K562 (cell line): ENCODE measurements around the gene RAD51D. TPM values are rescaled to one million over a fixed set of nuclear protein-coding genes. Genes with fewer than 3 reads are reported as not detected.
A peak's percentile ranks its signal among the peaks of the same experiment; 100 is the strongest.

Source experiments
- ATAC-seq: fragments of 200-7000 bp; cut with Tn5 transposase; 3 replicates; pipeline ENCODE4 v1.9.1; 2020; ENCODE audit warnings: moderate library complexity
- BruUV-seq: library from RNA; stranded (reverse); fragments of 400-500 nt; replicated peaks from 2 replicates; lab custom pipeline; 2021; lab: Mats Ljungman, UMichigan
- CTCF ChIA-PET: fragments of 300-600 bp; formaldehyde crosslinking; extraction: SDS; loops from one replicate; lab custom pipeline; 2021; ENCODE audit warnings: low intra/inter-chr PET ratio; lab: Yijun Ruan, JAX
- POLR2A ChIA-PET: fragments of 300-600, 350-650 bp; sonication (Branson Sonifier 250); formaldehyde crosslinking; extraction: SDS; loops from one replicate; lab custom pipeline; 2021; ENCODE audit warnings: antibody characterized with exemption, inconsistent platforms; lab: Yijun Ruan, JAX
- DNase-seq, 4 experiments: peaks; one replicate each; pipeline versions ENCODE4 v3.0.0 to v3.0.0-alpha.2; 2011 to 2018; ENCODE audit warnings: low spot score in 3 of 4, mixed read lengths in 3 of 4; ENCODE audit errors: extremely low read depth in 1 of 4
- FAIRE-seq: peaks from 2 replicates; lab custom pipeline; 2011; peaks lifted over from hg19 to GRCh38; lab: Jason Lieb, UNC
- H2AFZ ChIP-seq: 2 replicates; pipeline ENCODE4 v1.6.0; 2011; ENCODE audit warnings: low read depth, low read length, control low read depth, inconsistent platforms
- H3K27ac ChIP-seq: fragments of 200-600 bp; 3 replicates; pipeline ENCODE4 v1.8.0; 2011; ENCODE audit warnings: low read depth, mild to moderate bottlenecking, control low read depth, inconsistent platforms, low read length, moderate library complexity, mixed read lengths; ENCODE audit errors: extremely low read depth
- H3K27me3 ChIP-seq, 2 experiments: fragments of 300-600 bp in 1 of 2; 2 replicates in 1 of 2; 3 replicates in 1 of 2; pipeline versions ENCODE4 v1.6.0 to v1.8.0; 2011; ENCODE audit warnings: inconsistent platforms in 2 of 2, low read length in 2 of 2, mild to moderate bottlenecking in 1 of 2, mixed read lengths in 1 of 2, moderate library complexity in 1 of 2; ENCODE audit not compliant: control insufficient read depth in 2 of 2, insufficient read depth in 2 of 2
- H3K36me3 ChIP-seq: fragments of 300-600 bp; 3 replicates; pipeline ENCODE4 v1.8.0; 2011; ENCODE audit warnings: mild to moderate bottlenecking, low read length, inconsistent platforms; ENCODE audit not compliant: control insufficient read depth, insufficient read depth
- H3K4me1 ChIP-seq, 2 experiments: fragments of 200-600 bp in 1 of 2; replicated peaks in 1 of 2; 2 replicates in 1 of 2; 3 replicates in 1 of 2; pipeline versions ENCODE4 v1.5.1 to v1.8.0; 2011; ENCODE audit warnings: inconsistent platforms in 2 of 2, low read length in 2 of 2, mild to moderate bottlenecking in 1 of 2, mixed read lengths in 1 of 2, moderate library complexity in 1 of 2; ENCODE audit not compliant: control insufficient read depth in 2 of 2, insufficient read depth in 2 of 2
- H3K4me2 ChIP-seq: 2 replicates; pipeline ENCODE4 v1.6.1; 2011; ENCODE audit warnings: low read length, control low read depth, inconsistent platforms, mixed read lengths; ENCODE audit not compliant: insufficient read depth
- H3K4me3 ChIP-seq: fragments of 200-600 bp; sonication (generic), shearing (Covaris generic); 2 replicates; pipeline ENCODE4 v1.5.1; 2016; ENCODE audit warnings: control low read depth, inconsistent platforms
- H3K79me2 ChIP-seq: fragments of 200-600 bp; 3 replicates; pipeline ENCODE4 v1.8.0; 2011; ENCODE audit warnings: low read length, inconsistent platforms; ENCODE audit not compliant: control insufficient read depth, insufficient read depth
- H3K9ac ChIP-seq, 2 experiments: 2 replicates each; pipeline versions ENCODE4 v1.6.0 to v1.6.1; 2011; ENCODE audit warnings: low read depth in 2 of 2, low read length in 2 of 2, control low read depth in 1 of 2, inconsistent platforms in 1 of 2, mild to moderate bottlenecking in 1 of 2, mixed read lengths in 1 of 2; ENCODE audit not compliant: insufficient read depth in 1 of 2
- H3K9me1 ChIP-seq: one replicate; pipeline ENCODE4 v1.6.0; 2011; ENCODE audit warnings: inconsistent platforms, mild to moderate bottlenecking, low read length, moderate library complexity; ENCODE audit not compliant: control insufficient read depth, insufficient read depth
- H3K9me3 ChIP-seq: replicated peaks from 2 replicates; pipeline ENCODE4 v1.5.1; 2011; ENCODE audit warnings: low read depth, low read length, inconsistent platforms; ENCODE audit not compliant: control insufficient read depth, insufficient read depth
- H4K20me1 ChIP-seq: replicated peaks from 2 replicates; pipeline ENCODE4 v1.6.1; 2011; ENCODE audit warnings: low read length, inconsistent platforms, mixed read lengths; ENCODE audit not compliant: control insufficient read depth, insufficient read depth
- BCLAF1 ChIP-seq, 2 experiments: fragments of 450-650 bp in 1 of 2; IDR thresholded peaks; 2 replicates each; pipeline ENCODE4 v1.6.1; 2011 to 2017; ENCODE audit warnings: low read depth in 2 of 2, antibody characterized with exemption in 1 of 2, borderline replicate concordance in 1 of 2, low read length in 1 of 2, mild to moderate bottlenecking in 1 of 2, mixed read lengths in 1 of 2; ENCODE audit not compliant: control insufficient read depth in 1 of 2
- COPS2 ChIP-seq: fragments of 450-650 bp; conservative IDR thresholded peaks from 2 replicates; pipeline ENCODE4 v1.6.1; 2016; ENCODE audit warnings: mild to moderate bottlenecking, moderate library complexity
- FOSL1 ChIP-seq: fragments of 200-800 bp; sonication (Bioruptor generic); conservative IDR thresholded peaks from 2 replicates; pipeline ENCODE4 v1.6.1; 2016; ENCODE audit warnings: missing genetic modification characterization, missing compliant biosample characterization
- FOXO4 ChIP-seq: fragments of 450-650 bp; formaldehyde crosslinking; IDR thresholded peaks from 2 replicates; pipeline ENCODE4 v1.4.0; 2020; ENCODE audit warnings: mild to moderate bottlenecking, moderate library complexity
- FOXP1 ChIP-seq: sonication (generic); formaldehyde crosslinking; IDR thresholded peaks from 2 replicates; pipeline ENCODE4 v1.8.0; 2022; ENCODE audit warnings: mild to moderate bottlenecking, missing genetic modification reagents
- HLTF ChIP-seq: fragments of 450-650 bp; IDR thresholded peaks from 2 replicates; pipeline ENCODE4 v1.6.1; 2016
- HNRNPL ChIP-seq: fragments of 200-400 bp; formaldehyde crosslinking; IDR thresholded peaks from 2 replicates; pipeline ENCODE4 v1.6.1; 2017; ENCODE audit warnings: low read depth, mild to moderate bottlenecking, low read length
- MYBL2 ChIP-seq, 2 experiments: fragments of 450-650 bp in 1 of 2; sonication (generic) in 1 of 2; formaldehyde crosslinking in 1 of 2; IDR thresholded peaks; 2 replicates each; pipeline versions ENCODE4 v1.6.1 to v1.8.1; 2017 to 2022; ENCODE audit warnings: borderline replicate concordance in 1 of 2, inconsistent platforms in 1 of 2, low read depth in 1 of 2, mild to moderate bottlenecking in 1 of 2, missing genetic modification reagents in 1 of 2, moderate library complexity in 1 of 2
- NFIC ChIP-seq: fragments of 450-650 bp; IDR thresholded peaks from 2 replicates; pipeline ENCODE4 v1.6.1; 2017; ENCODE audit warnings: mild to moderate bottlenecking, inconsistent platforms
- NR2C2 ChIP-seq, 2 experiments: fragments of 200-800 bp in 1 of 2; sonication (Bioruptor generic) in 1 of 2; sonication (generic) in 1 of 2; formaldehyde crosslinking in 1 of 2; IDR thresholded peaks; 2 replicates each; pipeline versions ENCODE4 v1.6.1 to v1.8.0; 2016 to 2022; ENCODE audit warnings: mild to moderate bottlenecking in 1 of 2, missing compliant biosample characterization in 1 of 2, missing genetic modification characterization in 1 of 2, missing genetic modification reagents in 1 of 2
- RBM22 ChIP-seq: fragments of 200-400 bp; formaldehyde crosslinking; IDR thresholded peaks from 2 replicates; pipeline ENCODE4 v1.6.1; 2018; ENCODE audit warnings: low read length, low read depth; ENCODE audit not compliant: poor library complexity, severe bottlenecking
- SRSF7 ChIP-seq: fragments of 200-400 bp; formaldehyde crosslinking; optimal IDR thresholded peaks from 2 replicates; pipeline ENCODE3; 2017; ENCODE audit warnings: mild to moderate bottlenecking, low read depth, low read length
- TCFL5 ChIP-seq: fragments of 250-450 bp; sonication (Bioruptor Pico); conservative IDR thresholded peaks from 2 replicates; pipeline ENCODE4 v1.6.1; 2021; ENCODE audit warnings: mild to moderate bottlenecking, moderate library complexity, matching md5 sums
- ZNF311 ChIP-seq: fragments of 250-450 bp; sonication (Bioruptor Pico); IDR thresholded peaks from 2 replicates; pipeline ENCODE4 v1.4.0; 2020; ENCODE audit warnings: mild to moderate bottlenecking, moderate library complexity
- ZSCAN32 ChIP-seq: fragments of 450-650 bp; formaldehyde crosslinking; IDR thresholded peaks from 2 replicates; pipeline ENCODE4 v1.4.0; 2020; ENCODE audit warnings: mild to moderate bottlenecking, moderate library complexity
- WGBS: fragments of 100-300 bp; shearing (Covaris generic); methylation state at CpG from one replicate; pipeline ENCODE4 v1.1.6; 2016; ENCODE audit warnings: low coverage, mixed read lengths; ENCODE audit not compliant: insufficient coverage; ENCODE audit errors: missing lambda C conversion rate; 5-methylcytosine and 5-hydroxymethylcytosine counted together
- in situ Hi-C: fragments of 300-500 bp; cut with MboI; formaldehyde crosslinking; loops from 4 replicates; pipeline ENCODE4 v1.15.0; 2018; ENCODE audit warnings: inconsistent platforms, mixed read lengths
- intact Hi-C: fragments of 100-400 bp; cut with micrococcal nuclease; formaldehyde crosslinking; loops from 2 replicates; pipeline ENCODE4 v1.14.2; 2022
- polyA plus RNA-seq, 8 experiments: library from polyadenylated mRNA; depleted of rRNA in 4 of 8; stranded (reverse) in 5 of 8; unstranded in 3 of 8; fragments of >200 nt; fragmentation: Nextera tagmentation in 2 of 8; fragmentation: Illumina TruSeq in 1 of 8; extraction: Ambion mirVana in 2 of 8; extraction: Trizol in 1 of 8; gene quantifications; 2 replicates each; pipeline versions ENCODE4 v1.2.1 to v1.2.3, GENCODE V29; 2011 to 2014; ENCODE audit warnings: inconsistent platforms in 1 of 8, missing spikeins in 1 of 8
- total RNA-seq, 7 experiments: library from RNA; depleted of rRNA in 6 of 7; stranded (reverse); fragments of >200 nt in 6 of 7; fragmentation: Illumina TruSeq in 2 of 7; extraction: Trizol in 2 of 7; gene quantifications; 2 replicates each; pipeline versions ENCODE4 v1.2.1 to v1.2.3, GENCODE V29; 2011 to 2021; ENCODE audit warnings: low replicate concordance in 1 of 7

The RAD51D gene
- total and polyA plus RNA-seq, 9 of the 15 experiments (the other 6 are each of a cell fraction or from before 2014, with no cell fraction given), result 2.2 to 16.9 (median 8.7) TPM

- 0 out of 2 replicates have a peak, but pooled peaks have one; percentile 33 for TF ChIP-seq FOSL1 (tag)
- peak; percentile 46; the same call in 1 of the 2 replicates for TF ChIP-seq NFIC
- TF ChIP-seq MYBL2 (IDR thresholded peaks at IDR 0.05; ENCODE audit: low read depth), result no peak
- no peak for TF ChIP-seq MYBL2 (CRISPR knock-in tag; IDR thresholded peaks at IDR 0.05; ENCODE audit: borderline replicate concordance)
Measured at GRCh38 chr17:35082073-35082657, 37.5 kb downstream of the RAD51D start (continued).

- no peaks in the 10 kb centered on the region for H3K36me3 ChIP-seq
- H3K4me3 ChIP-seq, result no peak overlapping the region
- peaks cover 6 to 26% of the 10 kb centered on the region in 2 experiments; a peak in 3 of 5 replicates for H3K4me1 ChIP-seq
- H3K9me3 ChIP-seq, result no peaks in the 10 kb centered on the region
- 100% methylated on average over 1 of the region's 1 CpG for WGBS
- FAIRE-seq (no peak), ATAC-seq (no peak)
- in situ Hi-C loops (no loop called here), intact Hi-C loops (no loop called here)
- BruUV-seq, result no TSS peak
- H3K9ac ChIP-seq, result no peak overlapping the region
- H3K27me3 ChIP-seq, result no peaks in the 10 kb centered on the region
- H3K27ac ChIP-seq, result no peak overlapping the region
- CTCF ChIA-PET, result no interaction called here
- TF ChIP-seq ZSCAN32 (CRISPR knock-in tag) (no peak), HLTF (no peak), SRSF7 (no peak), HNRNPL (no peak), FOXP1 (CRISPR knock-in tag) (no peak), RBM22 (no peak), NR2C2 (CRISPR knock-in tag; IDR thresholded peaks at IDR 0.05) (no peak), NR2C2 (tag; IDR thresholded peaks at IDR 0.05) (no peak), FOXO4 (CRISPR knock-in tag) (no peak), TCFL5 (CRISPR knock-in tag) (no peak), ZNF311 (no peak), COPS2 (no peak), BCLAF1 (IDR thresholded peaks at IDR 0.05; ENCODE audit: borderline replicate concordance in 1 of 2, control insufficient read depth in 1 of 2, low read depth in 2 of 2, low read length in 1 of 2) (no peak)
- TF ChIP-seq, all 486 proteins: peak for 0
- Histone ChIP-seq H4K20me1 (peaks cover 8% of the 10 kb centered on the region; the same call in 1 of the 2 replicates), H3K9me1 (peaks cover 3% of the 10 kb centered on the region), H3K4me2 (no peak overlapping the region), H3K79me2 (peaks cover 47% of the 10 kb centered on the region), H2AFZ (no peak overlapping the region)
- no peak for DNase-seq
- POLR2A ChIA-PET, result interaction anchor here (0.6 to 2.1 kb wide), 4 partner anchors 12 to 28 kb away, joined by 3 to 9 read pairs (median 4); no protein-coding TSS in a partner anchor
Measured at GRCh38 chr17:35081638-35082037, 38.0 kb downstream of the RAD51D start.
